Mesenchymal stem cell (in vitro differentiated cells and primary cell): ENCODE results near the gene LIMS1.
"Not testable (repeated sequence)": the region's sequence is repeated elsewhere in the genome, so short reads cannot be mapped to it uniquely, and the experiment has no call there.

Experiments
- DNase-seq: peaks from one replicate; pipeline ENCODE4 v3.0.0-alpha.2; 2013
- H2AFZ ChIP-seq: one replicate; pipeline ENCODE4 v1.6.1; 2013; ENCODE audit warnings: low read depth, mild to moderate bottlenecking, control low read depth, inconsistent platforms, low read length, moderate library complexity
- H2AK5ac ChIP-seq: 2 replicates; pipeline ENCODE4 v1.6.1; 2013; ENCODE audit warnings: low read length, moderate library complexity, mild to moderate bottlenecking, inconsistent platforms; ENCODE audit not compliant: severe bottlenecking
- H2BK120ac ChIP-seq: one replicate; pipeline ENCODE4 v1.6.1; 2013; ENCODE audit warnings: low read depth, mild to moderate bottlenecking, inconsistent platforms, low read length, moderate library complexity
- H2BK12ac ChIP-seq, 2 experiments: one replicate each; pipeline ENCODE4 v1.6.1; 2013; ENCODE audit warnings: inconsistent platforms in 2 of 2, low read length in 2 of 2, mild to moderate bottlenecking in 2 of 2, moderate library complexity in 2 of 2, control low read depth in 1 of 2
- H2BK15ac ChIP-seq: one replicate; pipeline ENCODE4 v1.6.1; 2013; ENCODE audit warnings: mild to moderate bottlenecking, low read depth, inconsistent platforms; ENCODE audit not compliant: poor library complexity, severe bottlenecking
- H2BK5ac ChIP-seq: 2 replicates; pipeline ENCODE4 v1.6.1; 2013; ENCODE audit warnings: low read depth, mild to moderate bottlenecking, low read length, control low read depth, inconsistent platforms; ENCODE audit not compliant: poor library complexity, severe bottlenecking
- H3K14ac ChIP-seq, 2 experiments: one replicate each; pipeline ENCODE4 v1.6.1; 2013; ENCODE audit warnings: inconsistent platforms in 2 of 2, low read length in 2 of 2, control low read depth in 1 of 2, mild to moderate bottlenecking in 1 of 2, moderate library complexity in 1 of 2
- H3K18ac ChIP-seq, 2 experiments: one replicate each; pipeline ENCODE4 v1.6.1; 2013; ENCODE audit warnings: inconsistent platforms in 2 of 2, low read length in 2 of 2, control low read depth in 1 of 2, low read depth in 1 of 2, mild to moderate bottlenecking in 1 of 2
- H3K23ac ChIP-seq, 2 experiments: one replicate each; pipeline ENCODE4 v1.6.1; 2013; ENCODE audit warnings: inconsistent platforms in 2 of 2, low read length in 2 of 2, mild to moderate bottlenecking in 2 of 2, moderate library complexity in 2 of 2, control low read depth in 1 of 2
- H3K27ac ChIP-seq: 2 replicates; pipeline ENCODE4 v1.5.1; 2013; ENCODE audit warnings: mild to moderate bottlenecking, moderate library complexity, low read length, control low read depth, inconsistent platforms; ENCODE audit not compliant: poor library complexity, severe bottlenecking
- H3K27me3 ChIP-seq, 2 experiments: 2 replicates each; pipeline versions ENCODE4 v1.6.1 to v1.7.0; 2013; ENCODE audit warnings: low read length in 2 of 2, mild to moderate bottlenecking in 2 of 2, moderate library complexity in 2 of 2, control low read depth in 1 of 2, inconsistent platforms in 1 of 2; ENCODE audit not compliant: control insufficient read depth in 1 of 2, insufficient read depth in 1 of 2
- H3K36me3 ChIP-seq, 2 experiments: 2 replicates each; pipeline versions ENCODE4 v1.6.1 to v1.7.0; 2013; ENCODE audit warnings: low read length in 2 of 2, control low read depth in 1 of 2, inconsistent platforms in 1 of 2, low read depth in 1 of 2, mild to moderate bottlenecking in 1 of 2; ENCODE audit not compliant: insufficient read depth in 2 of 2, control insufficient read depth in 1 of 2
- H3K4ac ChIP-seq, 2 experiments: one replicate each; pipeline ENCODE4 v1.6.1; 2013; ENCODE audit warnings: inconsistent platforms in 2 of 2, low read length in 2 of 2, mild to moderate bottlenecking in 2 of 2, moderate library complexity in 2 of 2, control low read depth in 1 of 2, low read depth in 1 of 2
- H3K4me1 ChIP-seq: 2 replicates; pipeline ENCODE4 v1.6.1; 2013; ENCODE audit warnings: low read depth, low read length, control low read depth; ENCODE audit not compliant: control insufficient read depth, insufficient read depth
- H3K4me2 ChIP-seq: 2 replicates; pipeline ENCODE4 v1.6.1; 2013; ENCODE audit warnings: low read length, mild to moderate bottlenecking, inconsistent platforms; ENCODE audit not compliant: poor library complexity, severe bottlenecking
- H3K4me3 ChIP-seq, 2 experiments: 2 replicates each; pipeline versions ENCODE4 v1.5.1 to v1.7.0; 2013; ENCODE audit warnings: low read length in 2 of 2, mild to moderate bottlenecking in 2 of 2, control low read depth in 1 of 2, low read depth in 1 of 2; ENCODE audit not compliant: insufficient read depth in 1 of 2
- H3K79me1 ChIP-seq: replicated peaks from 2 replicates; pipeline ENCODE4 v1.6.1; 2013; ENCODE audit warnings: mild to moderate bottlenecking, control low read depth, low read length, inconsistent platforms; ENCODE audit not compliant: poor library complexity, severe bottlenecking
- H3K9ac ChIP-seq: 2 replicates; pipeline ENCODE4 v1.7.0; 2013; ENCODE audit warnings: mild to moderate bottlenecking, low read length, moderate library complexity
- H3K9me3 ChIP-seq: 2 replicates; pipeline ENCODE4 v1.7.0; 2013; ENCODE audit warnings: mild to moderate bottlenecking, low read length; ENCODE audit not compliant: control insufficient read depth
- H4K8ac ChIP-seq: one replicate; pipeline ENCODE4 v1.6.1; 2013; ENCODE audit warnings: inconsistent platforms, mild to moderate bottlenecking, low read length, moderate library complexity
- H4K91ac ChIP-seq: one replicate; pipeline ENCODE4 v1.6.1; 2013; ENCODE audit warnings: mild to moderate bottlenecking, low read length, inconsistent platforms
- WGBS: methylation state at CpG from one replicate; pipeline ENCODE4 v1.1.7; 2013; ENCODE audit warnings: mixed read lengths; 5-methylcytosine and 5-hydroxymethylcytosine counted together

LIMS1 gene

GRCh38 chr2:108492364-108492763 is 41.9 kb upstream of the LIMS1 start:
- Histone ChIP-seq H3K18ac (no peak overlapping the region), H4K91ac (no peak overlapping the region), H3K79me1 (peaks cover 6% of the 10 kb centered on the region), H3K4me3 (no peak overlapping the region), H3K27me3 (no peaks in the 10 kb centered on the region), H2BK5ac (no peak overlapping the region), H3K14ac (no peak overlapping the region), H2BK120ac (no peak overlapping the region), H3K9ac (no peak overlapping the region), H2AK5ac (no peak overlapping the region), H3K27ac (peak overlapping the region; percentile 82), H4K8ac (no peak overlapping the region), H3K23ac (no peak overlapping the region), H3K4me2 (no peak overlapping the region), H3K9me3 (no peaks in the 10 kb centered on the region), H2AFZ (no peak overlapping the region), H3K36me3 (peaks cover 10 to 78% of the 10 kb centered on the region in 2 experiments), H3K4ac (no peak overlapping the region), H2BK15ac (no peak overlapping the region), H2BK12ac (no peak overlapping the region), H3K4me1 (no peaks in the 10 kb centered on the region)
- 5% methylated on average over 4 of the region's 4 CpGs for WGBS
- DNase-seq: peak; percentile 98

GRCh38 chr2:108496167-108496566 is 38.1 kb upstream of the LIMS1 start:
- not testable (repeated sequence) for H3K18ac ChIP-seq, DNase-seq, H2AK5ac ChIP-seq, H2AFZ ChIP-seq, H3K4me1 ChIP-seq, H2BK5ac ChIP-seq, H4K8ac ChIP-seq, H3K4me2 ChIP-seq, H2BK120ac ChIP-seq, H3K9ac ChIP-seq, H3K79me1 ChIP-seq, H3K27ac ChIP-seq, H4K91ac ChIP-seq, H3K4ac ChIP-seq, H2BK15ac ChIP-seq, H3K14ac ChIP-seq, H2BK12ac ChIP-seq, H3K9me3 ChIP-seq, H3K27me3 ChIP-seq, H3K4me3 ChIP-seq, H3K23ac ChIP-seq
- no CpG with 5 or more reads among the region's 3 CpGs for whole genome bisulfite sequencing
- peaks cover 13 to 53% of the 10 kb centered on the region in 2 experiments for H3K36me3 ChIP-seq

GRCh38 chr2:108507620-108508019 is 26.6 kb upstream of the LIMS1 start:
- H3K4me2 ChIP-seq, H2BK12ac ChIP-seq, H3K14ac ChIP-seq, H3K27me3 ChIP-seq, DNase-seq, H3K4me1 ChIP-seq, H3K23ac ChIP-seq, H3K79me1 ChIP-seq, H2AK5ac ChIP-seq, H4K8ac ChIP-seq, H3K9me3 ChIP-seq, H3K27ac ChIP-seq, H3K9ac ChIP-seq, H2BK15ac ChIP-seq, H2BK120ac ChIP-seq, H3K4ac ChIP-seq, H2BK5ac ChIP-seq, H3K4me3 ChIP-seq, H2AFZ ChIP-seq, H4K91ac ChIP-seq, H3K18ac ChIP-seq: not testable (repeated sequence)
- H3K36me3 ChIP-seq: peaks cover 4 to 30% of the 10 kb centered on the region in 2 experiments
- no CpG with 5 or more reads among the region's 4 CpGs for WGBS

GRCh38 chr2:108512431-108512830 is 21.8 kb upstream of the LIMS1 start:
- H3K27ac ChIP-seq, DNase-seq, H3K4me2 ChIP-seq, H2AFZ ChIP-seq, H2AK5ac ChIP-seq, H3K27me3 ChIP-seq, H2BK12ac ChIP-seq, H2BK15ac ChIP-seq, H2BK5ac ChIP-seq, H3K4me1 ChIP-seq, H4K8ac ChIP-seq, H3K18ac ChIP-seq, H3K9me3 ChIP-seq, H3K79me1 ChIP-seq, H3K14ac ChIP-seq, H3K4ac ChIP-seq, H4K91ac ChIP-seq, H3K36me3 ChIP-seq, H3K4me3 ChIP-seq, H2BK120ac ChIP-seq, H3K23ac ChIP-seq: not testable (repeated sequence)
- peak overlapping the region; percentile 27 for H3K9ac ChIP-seq
- WGBS: no CpG with 5 or more reads among the region's 3 CpGs
